ENCODE measurements around the gene STAT1. TPM values are rescaled to one million over a fixed set of nuclear protein-coding genes. Genes with fewer than 3 reads are reported as not detected.

STAT1 gene
- total RNA-seq, 1 experiment from 2014 or later = 60.7 TPM

DNA sequence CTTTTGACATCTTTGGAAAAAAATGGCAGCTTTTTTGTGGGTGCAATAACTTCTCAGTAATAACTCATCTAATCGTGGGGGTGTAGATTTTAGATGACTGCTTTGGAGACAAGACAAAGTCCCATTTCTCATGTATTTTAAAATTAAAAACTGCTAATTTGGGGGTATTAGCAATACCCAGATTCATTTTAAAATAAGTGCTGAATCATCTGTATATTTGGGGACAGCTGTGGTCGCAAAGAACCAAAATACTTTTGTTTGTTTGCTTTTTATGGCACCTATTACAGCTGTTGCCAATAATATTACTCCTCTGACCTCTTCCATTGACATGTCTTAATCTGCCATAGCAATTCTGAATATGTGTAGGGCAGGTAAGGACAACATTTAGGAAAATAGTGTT lies 45.4 kb downstream of the STAT1 start:
- Histone ChIP-seq H3K79me2 (ENCODE audit: insufficient read depth, low read length) (no peaks in the 10 kb centered on the region), H3K36me3 (ENCODE audit: control insufficient read depth in 1 of 2, insufficient read depth in 2 of 2, low read length in 2 of 2) (peaks cover 42 to 54% of the 10 kb centered on the region in 2 experiments), H3K4me1 (ENCODE audit: control insufficient read depth in 1 of 2, insufficient read depth in 2 of 2, low read length in 2 of 2) (no peaks in the 10 kb centered on the region), H3K27me3 (ENCODE audit: insufficient read depth, low read length) (no peaks in the 10 kb centered on the region), H3K4me2 (ENCODE audit: low read length) (no peak overlapping the region), H3K4me3 (replicated peaks in 1 of 2; ENCODE audit: low read depth in 1 of 2, low read length in 2 of 2) (no peak overlapping the region), H3K9me3 (ENCODE audit: control insufficient read depth in 1 of 2, insufficient read depth in 1 of 2, low read depth in 1 of 2, low read length in 2 of 2) (no peaks in the 10 kb centered on the region), H4K20me1 (ENCODE audit: insufficient read depth) (no peaks in the 10 kb centered on the region), H3K27ac (ENCODE audit: low read depth, low read length) (no peak overlapping the region), H3K9ac (ENCODE audit: low read length) (no peak overlapping the region), H3K9me2 (ENCODE audit: insufficient read depth) (no peaks in the 10 kb centered on the region), H2AFZ (ENCODE audit: low read depth, low read length, poor library complexity, severe bottlenecking) (no peak overlapping the region)
- ChIA-PET RAD21 (ENCODE audit: low non-redundant PET in 1 of 2, low total read pairs in 2 of 2, uncharacterized antibody in 2 of 2, unreplicated experiment in 2 of 2) (no interaction called here), CTCF (no interaction called here), POLR2A (no interaction called here)
- DNase-seq (ENCODE audit: low read depth, low spot score) = no peak
- ATAC-seq = no peak
- TF ChIP-seq, protein P1, sequence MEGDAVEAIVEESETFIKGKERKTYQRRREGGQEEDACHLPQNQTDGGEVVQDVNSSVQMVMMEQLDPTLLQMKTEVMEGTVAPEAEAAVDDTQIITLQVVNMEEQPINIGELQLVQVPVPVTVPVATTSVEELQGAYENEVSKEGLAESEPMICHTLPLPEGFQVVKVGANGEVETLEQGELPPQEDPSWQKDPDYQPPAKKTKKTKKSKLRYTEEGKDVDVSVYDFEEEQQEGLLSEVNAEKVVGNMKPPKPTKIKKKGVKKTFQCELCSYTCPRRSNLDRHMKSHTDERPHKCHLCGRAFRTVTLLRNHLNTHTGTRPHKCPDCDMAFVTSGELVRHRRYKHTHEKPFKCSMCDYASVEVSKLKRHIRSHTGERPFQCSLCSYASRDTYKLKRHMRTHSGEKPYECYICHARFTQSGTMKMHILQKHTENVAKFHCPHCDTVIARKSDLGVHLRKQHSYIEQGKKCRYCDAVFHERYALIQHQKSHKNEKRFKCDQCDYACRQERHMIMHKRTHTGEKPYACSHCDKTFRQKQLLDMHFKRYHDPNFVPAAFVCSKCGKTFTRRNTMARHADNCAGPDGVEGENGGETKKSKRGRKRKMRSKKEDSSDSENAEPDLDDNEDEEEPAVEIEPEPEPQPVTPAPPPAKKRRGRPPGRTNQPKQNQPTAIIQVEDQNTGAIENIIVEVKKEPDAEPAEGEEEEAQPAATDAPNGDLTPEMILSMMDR (IDR thresholded peaks at IDR 0.05 in 2 of 3, conservative IDR thresholded peaks at IDR 0.05 in 1 of 3; ENCODE audit: borderline replicate concordance in 1 of 3, insufficient read depth in 1 of 3, low read depth in 2 of 3, low read length in 2 of 3) = no peak
- TF ChIP-seq, protein P2, sequence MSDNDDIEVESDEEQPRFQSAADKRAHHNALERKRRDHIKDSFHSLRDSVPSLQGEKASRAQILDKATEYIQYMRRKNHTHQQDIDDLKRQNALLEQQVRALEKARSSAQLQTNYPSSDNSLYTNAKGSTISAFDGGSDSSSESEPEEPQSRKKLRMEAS (IDR thresholded peaks at IDR 0.05) = no peak
- BruUV-seq (replicated peaks) = no TSS peak
- intact Hi-C loops (cut with micrococcal nuclease) = no loop called here

DNA sequence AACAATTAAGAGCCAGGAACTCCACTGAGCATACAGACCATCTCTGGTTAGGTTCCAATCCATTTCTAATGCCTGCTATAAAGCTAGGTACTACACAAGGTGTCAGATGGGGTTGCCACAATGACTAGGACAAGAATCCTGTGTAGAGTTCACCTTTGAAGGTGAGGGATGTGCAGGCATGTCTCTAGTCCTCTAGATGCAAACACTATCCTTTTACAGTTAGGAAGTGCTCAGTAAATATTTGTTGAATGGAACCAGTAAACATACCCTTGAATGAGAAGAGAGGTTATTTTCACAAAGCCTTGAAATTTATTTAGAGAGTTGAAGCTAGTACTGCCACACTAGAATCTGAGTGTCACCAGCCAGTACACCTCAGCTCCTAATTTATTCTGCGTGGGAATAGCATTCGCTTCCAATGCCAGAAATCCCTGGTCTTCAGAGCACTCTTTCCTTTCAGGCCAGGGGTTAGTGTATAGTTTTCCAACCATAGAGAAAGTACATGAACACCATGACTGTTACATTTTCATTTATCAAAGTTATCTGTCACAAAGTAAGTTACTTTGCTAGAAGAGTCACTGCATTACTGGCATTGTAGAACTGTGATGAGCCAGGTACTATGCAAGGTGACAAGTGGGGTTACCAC lies 48.3 kb downstream of the STAT1 start:
- Histone ChIP-seq H2AFZ (ENCODE audit: low read depth, low read length, poor library complexity, severe bottlenecking) (no peak overlapping the region), H3K4me3 (replicated peaks in 1 of 2; ENCODE audit: low read depth in 1 of 2, low read length in 2 of 2) (no peak overlapping the region), H3K4me1 (ENCODE audit: control insufficient read depth in 1 of 2, insufficient read depth in 2 of 2, low read length in 2 of 2) (no peaks in the 10 kb centered on the region), H3K27ac (ENCODE audit: low read depth, low read length) (no peak overlapping the region), H4K20me1 (ENCODE audit: insufficient read depth) (no peaks in the 10 kb centered on the region), H3K36me3 (ENCODE audit: control insufficient read depth in 1 of 2, insufficient read depth in 2 of 2, low read length in 2 of 2) (peaks cover 28 to 36% of the 10 kb centered on the region in 2 experiments), H3K79me2 (ENCODE audit: insufficient read depth, low read length) (no peaks in the 10 kb centered on the region), H3K9me3 (ENCODE audit: control insufficient read depth in 1 of 2, insufficient read depth in 1 of 2, low read depth in 1 of 2, low read length in 2 of 2) (no peaks in the 10 kb centered on the region), H3K4me2 (ENCODE audit: low read length) (no peak overlapping the region), H3K27me3 (ENCODE audit: insufficient read depth, low read length) (no peaks in the 10 kb centered on the region), H3K9ac (ENCODE audit: low read length) (no peak overlapping the region), H3K9me2 (ENCODE audit: insufficient read depth) (no peaks in the 10 kb centered on the region)
- DNase-seq (ENCODE audit: low read depth, low spot score) = no peak
- TF ChIP-seq FOSL1 (IDR thresholded peaks at IDR 0.05; ENCODE audit: low read depth) (no peak), YY1 (IDR thresholded peaks at IDR 0.05; ENCODE audit: extremely low read depth, insufficient replicate concordance, low read depth, low read length) (no peak), JUND (IDR thresholded peaks at IDR 0.05) (no peak), POLR2A (IDR thresholded peaks at IDR 0.05; ENCODE audit: borderline replicate concordance, extremely low read depth, insufficient read depth, insufficient read length) (no peak), ELF1 (IDR thresholded peaks at IDR 0.05; ENCODE audit: borderline replicate concordance, low read depth) (no peak), POLR2AphosphoS5 (IDR thresholded peaks at IDR 0.05; ENCODE audit: low read depth, low read length) (no peak), SIN3A (IDR thresholded peaks at IDR 0.05; ENCODE audit: low read depth) (no peak), ZFX (IDR thresholded peaks at IDR 0.05) (no peak)
- TF ChIP-seq, protein P3, sequence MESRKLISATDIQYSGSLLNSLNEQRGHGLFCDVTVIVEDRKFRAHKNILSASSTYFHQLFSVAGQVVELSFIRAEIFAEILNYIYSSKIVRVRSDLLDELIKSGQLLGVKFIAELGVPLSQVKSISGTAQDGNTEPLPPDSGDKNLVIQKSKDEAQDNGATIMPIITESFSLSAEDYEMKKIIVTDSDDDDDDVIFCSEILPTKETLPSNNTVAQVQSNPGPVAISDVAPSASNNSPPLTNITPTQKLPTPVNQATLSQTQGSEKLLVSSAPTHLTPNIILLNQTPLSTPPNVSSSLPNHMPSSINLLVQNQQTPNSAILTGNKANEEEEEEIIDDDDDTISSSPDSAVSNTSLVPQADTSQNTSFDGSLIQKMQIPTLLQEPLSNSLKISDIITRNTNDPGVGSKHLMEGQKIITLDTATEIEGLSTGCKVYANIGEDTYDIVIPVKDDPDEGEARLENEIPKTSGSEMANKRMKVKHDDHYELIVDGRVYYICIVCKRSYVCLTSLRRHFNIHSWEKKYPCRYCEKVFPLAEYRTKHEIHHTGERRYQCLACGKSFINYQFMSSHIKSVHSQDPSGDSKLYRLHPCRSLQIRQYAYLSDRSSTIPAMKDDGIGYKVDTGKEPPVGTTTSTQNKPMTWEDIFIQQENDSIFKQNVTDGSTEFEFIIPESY (IDR thresholded peaks at IDR 0.05; ENCODE audit: extremely low read depth, insufficient replicate concordance, low read length) = no peak
- TF ChIP-seq, protein P4, sequence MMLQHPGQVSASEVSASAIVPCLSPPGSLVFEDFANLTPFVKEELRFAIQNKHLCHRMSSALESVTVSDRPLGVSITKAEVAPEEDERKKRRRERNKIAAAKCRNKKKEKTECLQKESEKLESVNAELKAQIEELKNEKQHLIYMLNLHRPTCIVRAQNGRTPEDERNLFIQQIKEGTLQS (IDR thresholded peaks at IDR 0.05) = no peak
- RAD21 ChIA-PET (ENCODE audit: low non-redundant PET in 1 of 2, low total read pairs in 2 of 2, uncharacterized antibody in 2 of 2, unreplicated experiment in 2 of 2) = no interaction called here
- intact Hi-C loops (cut with micrococcal nuclease) = no loop called here
- no peak for ATAC-seq
- no TSS peak for BruUV-seq (replicated peaks)
- POLR2A ChIA-PET = no interaction called here
- CTCF ChIA-PET = no interaction called here

All from HCT116 (cell line).